Measurements from ENCODE around the gene GNAL. TPM values are rescaled to one million over a fixed set of nuclear protein-coding genes. Genes with fewer than 3 reads are reported as not detected.

Gene GNAL
- total RNA-seq, 1 donor from 2014 or later: 5.6 TPM

DNA sequence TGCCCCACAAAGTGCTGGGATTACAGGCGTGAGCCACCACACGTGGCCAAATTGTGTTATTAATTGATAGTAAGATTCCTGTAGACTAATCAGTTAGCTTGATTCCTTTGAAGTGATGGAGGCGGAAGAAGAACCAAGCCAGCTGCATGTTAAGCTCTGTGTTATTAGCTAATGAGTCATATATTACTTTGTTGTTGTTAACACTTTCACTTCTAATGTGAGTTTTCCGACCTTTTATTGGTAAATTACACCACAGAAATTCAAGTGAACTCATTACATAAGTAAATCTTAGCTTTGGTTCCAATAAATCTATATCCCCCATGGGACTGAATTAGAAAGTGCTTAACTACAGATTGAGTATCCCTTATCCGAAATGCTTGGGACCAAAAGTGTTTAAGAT lies 182.4 kb downstream of the GNAL start:
- TF ChIP-seq, protein P1, sequence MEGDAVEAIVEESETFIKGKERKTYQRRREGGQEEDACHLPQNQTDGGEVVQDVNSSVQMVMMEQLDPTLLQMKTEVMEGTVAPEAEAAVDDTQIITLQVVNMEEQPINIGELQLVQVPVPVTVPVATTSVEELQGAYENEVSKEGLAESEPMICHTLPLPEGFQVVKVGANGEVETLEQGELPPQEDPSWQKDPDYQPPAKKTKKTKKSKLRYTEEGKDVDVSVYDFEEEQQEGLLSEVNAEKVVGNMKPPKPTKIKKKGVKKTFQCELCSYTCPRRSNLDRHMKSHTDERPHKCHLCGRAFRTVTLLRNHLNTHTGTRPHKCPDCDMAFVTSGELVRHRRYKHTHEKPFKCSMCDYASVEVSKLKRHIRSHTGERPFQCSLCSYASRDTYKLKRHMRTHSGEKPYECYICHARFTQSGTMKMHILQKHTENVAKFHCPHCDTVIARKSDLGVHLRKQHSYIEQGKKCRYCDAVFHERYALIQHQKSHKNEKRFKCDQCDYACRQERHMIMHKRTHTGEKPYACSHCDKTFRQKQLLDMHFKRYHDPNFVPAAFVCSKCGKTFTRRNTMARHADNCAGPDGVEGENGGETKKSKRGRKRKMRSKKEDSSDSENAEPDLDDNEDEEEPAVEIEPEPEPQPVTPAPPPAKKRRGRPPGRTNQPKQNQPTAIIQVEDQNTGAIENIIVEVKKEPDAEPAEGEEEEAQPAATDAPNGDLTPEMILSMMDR (IDR thresholded peaks at IDR 0.05): no peak
- Histone ChIP-seq H3K9me3 (no peaks in the 10 kb centered on the region), H3K4me3 (no peak overlapping the region), H3K36me3 (peaks cover 8% of the 10 kb centered on the region), H3K27me3 (ENCODE audit: low read depth) (no peaks in the 10 kb centered on the region), H3K4me1 (no peaks in the 10 kb centered on the region), H3K27ac (no peak overlapping the region)
- intact Hi-C loops (cut with DNase I): no loop called here
- DNase-seq: no peak
- no peak for ATAC-seq

DNA sequence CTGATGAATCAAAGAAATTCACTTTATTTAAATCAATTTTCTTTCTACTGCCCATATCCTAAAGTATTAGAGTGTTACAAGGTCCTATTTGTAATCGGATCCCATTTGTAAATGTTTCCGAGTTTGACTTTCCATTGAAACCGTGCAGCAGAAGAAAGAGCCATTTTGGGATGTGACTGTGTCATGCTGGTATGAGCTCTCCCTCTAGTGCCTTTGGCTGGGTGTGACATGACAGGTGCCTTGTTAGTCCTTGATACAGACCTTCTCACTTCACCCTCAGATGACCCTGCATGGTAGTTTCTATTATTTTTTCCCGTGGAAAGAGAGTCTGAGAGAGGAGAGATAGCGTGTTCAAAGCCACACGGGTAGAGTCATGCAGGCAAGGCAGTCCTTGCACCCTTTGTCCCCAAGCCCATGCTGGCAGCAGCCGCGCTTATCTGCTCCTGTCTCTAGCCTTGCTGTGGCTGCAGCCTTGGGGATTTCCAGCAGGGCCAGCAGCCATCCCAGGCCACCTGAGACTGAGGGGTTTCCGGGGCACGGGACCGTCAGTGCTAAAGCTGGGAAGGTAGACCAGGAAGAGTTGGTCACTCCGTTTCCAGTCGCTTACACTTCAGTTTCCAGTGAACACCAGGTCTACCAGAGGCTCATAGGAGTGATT lies 183.5 kb downstream of the GNAL start:
- Histone ChIP-seq H3K4me1 (no peaks in the 10 kb centered on the region), H3K4me3 (no peak overlapping the region), H3K36me3 (peaks cover 8% of the 10 kb centered on the region), H3K27ac (no peak overlapping the region), H3K27me3 (ENCODE audit: low read depth) (no peaks in the 10 kb centered on the region), H3K9me3 (no peaks in the 10 kb centered on the region)
- ATAC-seq: peak; percentile 71 to 85
- TF ChIP-seq, protein P1 (IDR thresholded peaks at IDR 0.05): peak; percentile 40
- no peak for DNase-seq
- intact Hi-C loops (cut with DNase I): no loop called here

DNA sequence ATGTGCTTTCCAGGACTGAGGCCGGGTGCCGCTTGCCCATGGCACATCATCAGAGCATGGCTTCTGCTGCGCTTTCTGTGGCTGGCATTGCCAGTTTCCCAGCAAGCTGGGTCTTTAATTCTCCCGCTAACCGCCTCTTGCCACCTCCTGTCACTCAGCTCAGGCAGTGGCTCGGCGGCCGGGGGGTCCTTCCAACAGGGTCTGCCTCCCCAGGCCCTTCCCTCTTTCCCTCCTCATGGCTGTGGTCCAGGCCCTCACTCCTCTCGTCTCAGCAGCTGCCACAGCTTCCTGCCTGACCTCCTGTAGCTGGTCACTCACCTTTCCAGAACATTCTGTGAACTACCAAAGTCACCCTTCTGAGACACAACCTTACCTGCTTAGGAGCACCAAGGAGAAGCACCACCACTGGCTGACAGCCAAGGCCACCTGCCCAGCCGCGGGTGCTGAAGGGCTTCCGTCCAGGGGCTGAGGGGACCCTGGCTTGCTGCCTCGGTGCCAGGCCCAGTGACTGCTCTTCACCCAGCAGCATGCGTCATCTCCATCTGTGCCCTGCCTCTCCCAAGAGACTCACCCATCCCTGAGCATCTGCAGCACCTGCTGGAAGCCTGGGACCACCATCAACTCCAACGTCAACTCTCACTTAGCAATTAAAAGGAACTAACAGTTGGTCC lies 184.7 kb downstream of the GNAL start:
- no peak overlapping the region for H3K27ac ChIP-seq
- ATAC-seq: no peak
- no peak overlapping the region for H3K4me3 ChIP-seq
- DNase-seq: no peak
- TF ChIP-seq, protein P1 (IDR thresholded peaks at IDR 0.05): no peak
- intact Hi-C loops (cut with DNase I): no loop called here
- H3K27me3 ChIP-seq (ENCODE audit: low read depth): no peaks in the 10 kb centered on the region
- no peaks in the 10 kb centered on the region for H3K4me1 ChIP-seq
- peaks cover 13% of the 10 kb centered on the region for H3K36me3 ChIP-seq
- H3K9me3 ChIP-seq: no peaks in the 10 kb centered on the region

DNA sequence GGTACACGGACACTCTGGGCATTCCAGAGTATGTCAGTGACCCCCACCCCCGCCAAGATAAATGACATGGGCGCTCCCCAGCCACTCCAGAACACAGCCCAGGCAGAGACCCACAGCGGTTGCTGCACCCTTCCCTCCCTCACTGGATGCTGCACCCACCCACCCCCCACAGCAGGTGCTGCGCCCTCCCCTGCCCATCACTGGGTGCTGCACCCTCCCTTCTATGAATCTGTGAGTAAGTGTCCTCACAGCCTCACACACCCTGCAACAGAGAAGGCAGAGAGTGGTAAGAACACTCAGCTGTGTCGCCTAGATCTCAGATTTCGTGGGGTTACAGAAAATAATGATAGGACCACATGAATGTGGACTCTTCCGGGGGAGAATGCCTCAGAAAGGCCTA lies 185.6 kb downstream of the GNAL start:
- Histone ChIP-seq H3K9me3 (no peaks in the 10 kb centered on the region), H3K4me1 (no peaks in the 10 kb centered on the region), H3K36me3 (peaks cover 13% of the 10 kb centered on the region), H3K27ac (no peak overlapping the region), H3K4me3 (no peak overlapping the region), H3K27me3 (ENCODE audit: low read depth) (no peaks in the 10 kb centered on the region)
- DNase-seq (no peak), ATAC-seq (no peak)
- intact Hi-C loops (cut with DNase I): no loop called here
- TF ChIP-seq, protein P1 (IDR thresholded peaks at IDR 0.05): no peak

DNA sequence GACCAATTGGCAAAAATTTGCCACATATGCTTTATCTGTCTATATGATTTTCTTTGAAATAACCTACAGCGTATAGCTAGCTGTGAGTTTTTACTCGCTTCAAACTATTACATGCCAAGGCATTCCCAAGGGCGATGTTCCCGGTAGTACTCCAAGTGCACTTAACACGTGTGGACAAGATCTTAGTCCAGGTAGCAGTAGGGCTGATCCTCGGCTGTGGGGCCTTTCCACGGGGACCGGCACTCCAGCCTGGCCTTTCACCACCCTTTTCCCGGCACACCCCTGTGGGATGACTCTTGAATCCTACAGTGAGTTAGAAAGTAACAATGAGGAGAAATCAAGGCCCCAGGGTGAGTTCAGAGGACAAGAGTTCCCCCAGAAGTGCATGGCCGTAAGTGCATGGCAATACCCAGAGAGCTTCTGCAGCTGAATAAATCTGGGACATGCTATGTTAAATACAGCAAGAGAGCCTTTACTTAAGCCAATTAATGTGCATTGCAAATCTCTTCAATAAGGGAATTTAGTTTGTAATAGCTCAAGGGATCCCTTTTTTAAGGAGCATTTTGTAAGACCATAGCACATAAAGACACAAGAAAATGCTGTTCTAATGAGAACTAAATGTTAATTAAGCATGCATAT lies 188.6 kb downstream of the GNAL start:
- intact Hi-C loops (cut with DNase I): no loop called here
- ATAC-seq (peak in 1 of 2 donors; percentile 82), DNase-seq (no peak)
- Histone ChIP-seq H3K4me1 (peaks cover 4% of the 10 kb centered on the region), H3K27ac (no peak overlapping the region), H3K36me3 (peaks cover 23% of the 10 kb centered on the region), H3K9me3 (no peaks in the 10 kb centered on the region), H3K27me3 (ENCODE audit: low read depth) (no peaks in the 10 kb centered on the region), H3K4me3 (no peak overlapping the region)
- TF ChIP-seq, protein P1 (IDR thresholded peaks at IDR 0.05): no peak

All from lower lobe of right lung (tissue), 2 donors.